Right lung (tissue), 5 donors: ENCODE measurements around the gene DCUN1D2. TPM values are rescaled to one million over a fixed set of nuclear protein-coding genes. Genes with fewer than 3 reads are reported as not detected.

Experiments
- DNase-seq, 2 donors: peaks; one replicate each; pipeline ENCODE4 v3.0.0-alpha.2; 2013
- polyA plus RNA-seq, 5 donors: library from polyadenylated mRNA; unstranded; fragments of 120-200 nt; gene quantifications; one replicate each; pipeline versions ENCODE4 v1.2.1 to v1.2.3, GENCODE V29; 2013; ENCODE audit warnings: inconsistent platforms in 1 of 5, low replicate concordance in 1 of 5; ENCODE audit not compliant: insufficient read length in 5 of 5, insufficient read depth in 1 of 5

DCUN1D2 gene
- polyA plus RNA-seq, 5 donors, result 17.2 to 22.1 (median 19.0) TPM

DNA sequence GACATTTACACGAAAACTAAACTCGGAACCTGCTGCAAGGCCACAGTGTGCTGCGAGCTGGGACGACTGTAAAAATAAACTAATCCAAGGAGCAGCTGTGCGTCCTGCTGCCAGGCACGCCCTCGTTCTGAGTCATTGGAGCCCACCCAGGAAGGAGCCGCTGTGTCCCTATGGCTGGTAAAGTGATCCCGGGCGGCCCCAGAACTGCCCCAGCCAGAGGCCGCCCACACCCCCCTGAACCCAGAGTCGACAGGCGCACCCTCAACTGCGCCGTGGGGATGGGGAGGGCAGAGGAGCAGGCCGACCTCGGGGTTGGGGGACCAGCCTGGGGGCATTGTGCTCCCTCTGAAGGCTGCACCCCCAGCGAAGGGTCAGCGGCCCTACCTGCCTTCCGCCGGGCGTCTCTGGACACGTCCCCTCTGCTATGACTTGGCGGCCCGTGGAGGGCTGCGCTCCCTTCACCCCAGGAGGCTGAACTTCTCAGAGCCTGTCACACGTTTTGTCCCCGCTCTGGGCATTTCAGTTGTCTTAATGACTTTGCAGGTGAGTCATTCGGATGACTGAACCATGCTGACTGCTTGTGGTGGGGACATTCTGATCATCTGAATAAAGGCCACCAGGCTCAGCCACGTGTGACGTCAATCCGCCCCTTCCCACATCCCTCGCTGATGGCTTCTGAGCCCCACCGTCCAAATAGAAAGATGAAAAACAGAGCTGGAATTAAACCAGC, 79.9 kb downstream of the DCUN1D2 start:
- DNase-seq, result no peak

DNA sequence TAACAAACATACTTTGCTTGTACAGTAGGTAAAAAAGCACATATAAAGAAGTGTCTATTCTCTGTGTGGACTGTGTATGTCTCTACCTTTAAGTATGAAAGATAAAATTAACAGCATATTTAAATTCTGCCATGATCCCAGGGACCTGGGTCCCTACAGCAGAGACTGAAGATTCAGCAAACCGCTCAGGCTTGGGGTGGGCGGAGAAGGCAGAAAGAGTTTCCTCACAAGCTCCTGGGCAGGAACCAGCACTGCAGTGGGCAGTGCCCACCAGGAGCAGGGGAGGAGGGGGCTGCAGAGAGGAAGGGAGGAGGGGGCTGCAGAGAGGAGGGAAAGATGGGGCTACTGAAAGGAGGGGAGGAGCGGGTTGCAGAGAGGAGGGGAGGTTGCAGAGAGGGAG, 81.9 kb downstream of the DCUN1D2 start:
- no peak for DNase-seq

DNA sequence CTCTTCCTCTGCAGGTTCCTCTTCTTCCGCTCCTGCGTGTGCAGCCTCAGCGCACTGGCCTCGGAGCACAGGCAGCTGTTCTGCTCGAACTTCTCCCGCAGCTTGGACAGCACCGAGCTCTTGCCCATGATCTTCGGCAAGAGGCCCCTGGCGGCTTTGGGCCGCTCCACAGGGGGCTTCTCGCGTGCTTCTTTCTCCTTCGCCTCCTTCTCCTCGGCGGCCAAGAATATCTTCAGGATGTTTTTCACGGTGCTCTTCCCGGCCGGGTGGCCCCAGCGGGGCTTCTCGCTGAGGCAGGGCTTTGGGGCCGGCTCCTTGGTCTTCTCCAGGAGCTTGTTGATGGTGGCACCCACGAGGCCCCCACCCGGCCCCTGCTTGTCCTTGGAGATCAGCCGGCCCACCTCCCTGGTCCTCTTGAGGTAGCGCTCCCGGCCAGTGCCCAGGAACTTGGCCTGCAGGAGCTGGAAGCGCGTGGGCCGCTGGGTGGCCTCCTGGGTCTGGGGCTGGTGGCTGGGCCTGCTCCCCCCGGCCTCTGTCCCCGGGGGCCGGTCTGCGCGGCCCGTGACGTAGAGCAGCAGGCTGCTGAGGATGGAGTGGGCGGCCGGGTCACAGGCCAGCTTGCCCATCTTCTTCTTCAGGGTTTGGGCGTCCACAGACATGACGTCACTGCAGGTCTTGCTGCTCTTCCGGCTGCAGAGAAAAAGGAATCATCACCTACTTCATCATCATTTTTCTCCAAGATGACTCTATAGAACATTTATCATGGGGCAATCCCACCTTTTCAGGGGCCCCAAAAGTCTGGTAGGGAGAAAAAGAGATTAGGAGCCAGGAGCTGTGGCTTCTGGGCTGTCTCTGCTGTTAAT, 82.7 kb downstream of the DCUN1D2 start:
- no peak for DNase-seq

DNA sequence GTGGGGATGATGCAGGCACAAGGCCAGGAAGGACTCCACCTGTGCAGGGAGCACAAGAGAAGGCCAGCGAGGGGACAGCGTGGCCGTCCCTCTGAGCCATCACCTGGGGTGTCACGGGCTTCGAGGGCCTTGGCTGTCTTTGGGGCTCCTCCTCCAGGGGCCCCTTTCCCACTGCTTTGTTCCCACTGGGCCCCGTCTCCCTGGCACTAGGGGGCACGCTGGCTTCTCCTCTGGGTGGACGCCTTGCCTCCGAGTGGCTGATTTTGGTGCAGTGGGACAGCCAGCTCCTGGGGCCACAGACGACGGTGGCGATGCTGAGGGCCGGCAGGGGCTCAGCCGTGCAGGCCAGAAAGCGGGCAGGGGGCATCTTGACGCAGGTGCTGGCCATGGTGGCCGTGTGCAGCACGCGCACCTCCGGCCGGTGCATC, 83.4 kb downstream of the DCUN1D2 start:
- no peak for DNase-seq

DNA sequence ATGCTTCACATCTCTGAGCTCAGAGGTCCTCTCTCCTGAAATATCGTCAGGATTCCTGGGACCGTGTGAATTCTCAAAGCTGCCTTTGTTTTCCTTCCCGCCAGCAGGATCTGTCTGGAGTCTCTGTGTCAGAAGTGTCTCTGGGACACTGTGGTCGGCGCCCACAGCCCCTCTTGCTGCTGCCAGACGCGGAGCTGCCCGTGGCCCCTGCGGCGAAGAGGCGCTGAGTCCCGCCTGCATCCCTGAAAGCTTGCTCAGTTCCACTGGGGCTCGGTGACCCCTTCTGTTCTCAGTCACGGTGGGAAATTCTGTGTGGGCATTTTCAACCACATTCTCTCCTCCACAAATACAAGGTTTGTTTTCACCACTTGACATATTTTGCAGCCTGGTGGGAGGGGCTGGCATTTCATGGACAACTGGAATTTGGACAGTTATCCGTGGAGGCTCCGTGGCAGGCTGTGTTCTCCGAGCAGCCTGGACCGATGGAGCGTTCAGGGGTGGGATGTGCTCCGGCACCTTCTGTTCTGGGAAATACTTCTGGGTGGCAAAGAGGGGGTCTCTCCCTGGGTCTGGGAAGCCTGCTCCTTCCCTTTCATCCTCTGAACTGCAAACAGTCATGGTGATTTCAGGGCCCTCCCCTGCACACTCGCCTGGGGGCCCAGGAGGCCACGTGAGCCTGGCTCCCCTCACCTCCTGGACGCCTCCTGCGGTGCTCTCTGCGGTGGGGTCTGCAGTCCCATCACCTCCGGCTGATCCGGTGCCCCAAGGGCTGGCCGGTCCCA, 84.0 kb downstream of the DCUN1D2 start:
- no peak for DNase-seq

Other genes with a start within 250 kb of the DCUN1D2 start
- 100 to 1,000 TPM in 3 of 5 donors, 10 to 100 TPM in 2; 91.6 to 127 (median 112) TPM for gene LAMP1, start 193.5 kb downstream of the DCUN1D2 start, polyA plus RNA-seq
- 10 to 100 TPM in 1 of 5 donors, 1 to 10 TPM in 4; 4.9 to 11.1 (median 8.8) TPM for gene GRTP1, start 126.6 kb downstream of the DCUN1D2 start, polyA plus RNA-seq
- gene ADPRHL1, start 37.2 kb downstream of the DCUN1D2 start, polyA plus RNA-seq, result 10 to 100 TPM in 1 of 5 donors, 1 to 10 TPM in 4; 1.1 to 12.4 (median 1.2) TPM
- 10 to 100 TPM; 77.4 to 87.3 (median 80.6) TPM for gene TFDP1, start 94.0 kb upstream of the DCUN1D2 start, polyA plus RNA-seq
- gene ATP4B, start 167.5 kb upstream of the DCUN1D2 start, polyA plus RNA-seq, result under 1 TPM in 4 of 5 donors, not detected in 1; 0.36 to 0.55 (median 0.46) TPM
- 1 to 10 TPM in 4 of 5 donors, under 1 TPM in 1; 0.99 to 3.0 (median 1.5) TPM for gene GRK1, start 176.5 kb upstream of the DCUN1D2 start, polyA plus RNA-seq